Smooth muscle cell of the pulmonary artery (primary cell): ENCODE results near the gene IAPP. TPM values are rescaled to one million over a fixed set of nuclear protein-coding genes. Genes with fewer than 3 reads are reported as not detected.

Source experiments
- total RNA-seq: library from RNA; depleted of rRNA; stranded (reverse); fragments of >200 nt; gene quantifications from 2 replicates; pipeline ENCODE4 v1.2.3, GENCODE V29; 2014

IAPP gene
- 0.10 TPM in 1 of 2 replicates, not detected in the other for total RNA-seq

GRCh38 chr12:21372602-21373001 is at the start of gene IAPP:
TSS of gene IAPP (plus strand) at chr12:21372902. CDS start at chr12:21373352, 450 bp downstream.

GRCh38 chr12:21334771-21335325 is 37.9 kb upstream of the IAPP start, which contains the start of gene SLCO1A2:
TSS of gene SLCO1A2 (minus strand) at chr12:21334917. CDS start at chr12:21334647, 270 bp downstream.

Other genes starting within 250 kb of the IAPP start
- not detected in 2 replicates for gene SLCO1B1, start 241.7 kb upstream of the IAPP start, total RNA-seq
- not detected in 2 replicates for gene SLCO1A2, start 38.0 kb upstream of the IAPP start, total RNA-seq
- 10.7 and 16.0 TPM in 2 replicates for gene PYROXD1, start 64.8 kb downstream of the IAPP start, total RNA-seq
- gene RECQL, start 128.7 kb downstream of the IAPP start, total RNA-seq: 66.1 and 80.0 TPM in 2 replicates
- 54.5 and 72.9 TPM in 2 replicates for gene GOLT1B, start 128.9 kb downstream of the IAPP start, total RNA-seq
- 1.2 and 2.0 TPM in 2 replicates for gene SPX, start 153.4 kb downstream of the IAPP start, total RNA-seq
- 0.03 TPM in 1 of 2 replicates, not detected in the other for gene GYS2, start 231.9 kb downstream of the IAPP start, total RNA-seq